ENCODE data around the gene MRFAP1.
"Not testable (repeated sequence)": the region's sequence is repeated elsewhere in the genome, so short reads cannot be mapped to it uniquely, and the experiment has no call there.

Gene MRFAP1

GRCh38 chr4:6659897-6660296 is 19.4 kb downstream of the MRFAP1 start:
- Histone ChIP-seq H3K36me3 (ENCODE audit: insufficient read depth, low read length) (no peaks in the 10 kb centered on the region), H3K9me3 (replicated peaks; ENCODE audit: low read length) (no peaks in the 10 kb centered on the region), H3K4me2 (ENCODE audit: low read length) (no peak overlapping the region), H3K4me3 (ENCODE audit: low read length) (no peak overlapping the region), H3K27me3 (ENCODE audit: control insufficient read depth, insufficient read depth, low read length) (peaks cover 20% of the 10 kb centered on the region), H3K4me1 (ENCODE audit: control insufficient read depth, insufficient read depth, low read length) (peaks cover 18% of the 10 kb centered on the region), H3K9ac (ENCODE audit: low read depth, low read length) (no peak overlapping the region)

DNA sequence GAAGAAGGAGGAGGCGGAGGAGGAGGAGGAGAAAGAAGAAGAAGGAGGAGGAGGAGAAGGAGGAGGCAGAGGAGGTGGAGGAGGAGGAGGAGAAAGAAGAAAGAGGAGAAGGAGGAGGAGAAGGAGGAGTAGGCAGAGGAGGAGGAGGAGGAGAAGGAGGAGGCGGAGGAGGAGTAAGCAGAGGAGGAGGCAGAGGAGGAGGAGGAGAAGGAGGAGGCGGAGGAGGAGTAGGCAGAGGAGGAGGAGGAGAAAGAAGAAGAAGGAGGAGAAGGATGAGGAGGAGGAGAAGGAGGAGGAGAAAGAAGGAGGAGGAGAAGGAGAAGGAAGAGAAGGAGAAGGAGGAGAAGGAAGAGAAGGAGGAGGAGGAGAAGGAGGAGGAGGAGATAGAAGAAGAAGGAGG is 19.9 kb downstream of the MRFAP1 start:
- H3K9me3 ChIP-seq (replicated peaks; ENCODE audit: low read length): no peaks in the 10 kb centered on the region
- H3K4me1 ChIP-seq (ENCODE audit: control insufficient read depth, insufficient read depth, low read length): peaks cover 18% of the 10 kb centered on the region
- no peaks in the 10 kb centered on the region for H3K36me3 ChIP-seq (ENCODE audit: insufficient read depth, low read length)
- H3K27me3 ChIP-seq (ENCODE audit: control insufficient read depth, insufficient read depth, low read length): peaks cover 25% of the 10 kb centered on the region
- no peak overlapping the region for H3K4me2 ChIP-seq (ENCODE audit: low read length)
- no peak overlapping the region for H3K9ac ChIP-seq (ENCODE audit: low read depth, low read length)
- no peak overlapping the region for H3K4me3 ChIP-seq (ENCODE audit: low read length)

- Histone ChIP-seq H3K9me3 (replicated peaks; ENCODE audit: low read length) (no peaks in the 10 kb centered on the region), H3K9ac (ENCODE audit: low read depth, low read length) (no peak overlapping the region), H3K4me1 (ENCODE audit: control insufficient read depth, insufficient read depth, low read length) (peaks cover 18% of the 10 kb centered on the region), H3K4me2 (ENCODE audit: low read length) (no peak overlapping the region), H3K4me3 (ENCODE audit: low read length) (no peak overlapping the region), H3K27me3 (ENCODE audit: control insufficient read depth, insufficient read depth, low read length) (peaks cover 25% of the 10 kb centered on the region), H3K36me3 (ENCODE audit: insufficient read depth, low read length) (no peaks in the 10 kb centered on the region)
These were observed 22.1 kb downstream of the MRFAP1 start for GRCh38 chr4:6662591-6662990.

DNA sequence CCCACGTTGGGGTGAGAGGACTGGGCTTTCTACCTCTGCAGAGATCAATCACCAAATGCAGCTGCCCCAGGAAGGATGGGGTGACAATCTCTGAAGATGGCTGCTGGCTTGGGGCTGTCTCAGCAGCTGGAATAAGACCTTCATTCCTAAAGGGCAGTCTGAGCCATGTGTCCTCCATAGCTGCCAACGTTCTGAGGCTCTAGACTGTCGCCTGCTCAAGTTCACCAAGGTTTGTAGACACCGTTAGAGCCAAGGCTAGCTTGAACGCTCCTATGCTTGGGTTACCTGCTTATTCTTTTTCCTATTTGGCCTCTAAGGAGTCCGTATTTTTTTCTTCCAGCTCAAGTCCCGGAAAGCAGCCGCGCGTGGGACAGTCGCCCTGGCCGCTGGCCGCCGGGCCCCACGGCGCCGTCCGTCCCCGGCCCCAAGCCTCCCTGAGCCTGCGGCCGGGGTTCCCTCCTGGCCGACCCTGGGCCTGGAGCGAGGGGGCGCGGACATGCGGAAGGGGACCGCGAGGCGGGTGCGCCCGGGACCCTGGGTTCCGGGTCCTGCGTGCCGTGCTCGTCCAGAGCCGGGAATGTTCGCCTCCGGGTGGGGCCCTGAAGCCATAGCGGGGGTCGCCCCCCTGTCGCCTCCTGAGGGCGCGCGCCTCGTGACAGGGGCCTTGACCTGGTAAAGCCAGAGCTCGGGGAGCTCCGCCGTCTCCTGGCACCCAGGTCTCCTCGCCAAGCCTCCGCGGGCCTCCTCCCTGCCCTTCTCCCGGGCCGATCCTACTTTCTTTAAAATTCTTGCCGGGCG is 23.3 kb downstream of the MRFAP1 start:
- Histone ChIP-seq H3K27me3 (ENCODE audit: control insufficient read depth, insufficient read depth, low read length) (peaks cover 25% of the 10 kb centered on the region), H3K4me2 (ENCODE audit: low read length) (peak overlapping the region; percentile 74), H3K36me3 (ENCODE audit: insufficient read depth, low read length) (no peaks in the 10 kb centered on the region), H3K4me1 (ENCODE audit: control insufficient read depth, insufficient read depth, low read length) (peaks cover 21% of the 10 kb centered on the region), H3K4me3 (ENCODE audit: low read length) (peak overlapping the region; percentile 51), H3K9me3 (replicated peaks; ENCODE audit: low read length) (no peaks in the 10 kb centered on the region), H3K9ac (ENCODE audit: low read depth, low read length) (no peak overlapping the region)

DNA sequence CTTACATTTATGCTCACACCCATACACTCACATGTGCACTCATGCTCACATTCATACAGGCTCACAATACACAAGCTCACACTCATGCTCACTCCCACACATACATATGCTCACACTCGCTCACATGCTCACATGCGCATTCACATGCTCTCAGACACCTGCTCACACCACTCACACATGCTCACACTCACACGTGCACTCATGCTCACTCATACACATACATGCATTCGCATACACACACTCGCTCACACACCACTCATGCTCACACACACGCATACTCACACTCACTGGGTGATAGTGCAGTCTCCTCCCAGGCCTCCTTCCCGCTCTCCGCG is 24.8 kb downstream of the MRFAP1 start:
- no peaks in the 10 kb centered on the region for H3K36me3 ChIP-seq (ENCODE audit: insufficient read depth, low read length)
- no peak overlapping the region for H3K9ac ChIP-seq (ENCODE audit: low read depth, low read length)
- no peak overlapping the region for H3K4me2 ChIP-seq (ENCODE audit: low read length)
- peaks cover 25% of the 10 kb centered on the region for H3K27me3 ChIP-seq (ENCODE audit: control insufficient read depth, insufficient read depth, low read length)
- H3K4me1 ChIP-seq (ENCODE audit: control insufficient read depth, insufficient read depth, low read length): peaks cover 20% of the 10 kb centered on the region
- no peaks in the 10 kb centered on the region for H3K9me3 ChIP-seq (replicated peaks; ENCODE audit: low read length)
- H3K4me3 ChIP-seq (ENCODE audit: low read length): no peak overlapping the region

- no peak overlapping the region for H3K4me3 ChIP-seq (ENCODE audit: low read length)
These were observed 27.9 kb downstream of the MRFAP1 start for GRCh38 chr4:6668391-6668790.

GRCh38 chr4:6671648-6672047 is 31.2 kb downstream of the MRFAP1 start:
- Histone ChIP-seq H3K4me2 (ENCODE audit: low read length) (no peak overlapping the region), H3K36me3 (ENCODE audit: insufficient read depth, low read length) (peaks cover 3% of the 10 kb centered on the region), H3K4me3 (ENCODE audit: low read length) (no peak overlapping the region), H3K27me3 (ENCODE audit: control insufficient read depth, insufficient read depth, low read length) (no peaks in the 10 kb centered on the region), H3K9me3 (replicated peaks; ENCODE audit: low read length) (no peaks in the 10 kb centered on the region), H3K4me1 (ENCODE audit: control insufficient read depth, insufficient read depth, low read length) (peaks cover 28% of the 10 kb centered on the region), H3K9ac (ENCODE audit: low read depth, low read length) (no peak overlapping the region)

More at GRCh38 chr4:6668391-6668790, 27.9 kb downstream of the MRFAP1 start:
- peaks cover 20% of the 10 kb centered on the region for H3K4me1 ChIP-seq (ENCODE audit: control insufficient read depth, insufficient read depth, low read length)
- peaks cover 17% of the 10 kb centered on the region for H3K27me3 ChIP-seq (ENCODE audit: control insufficient read depth, insufficient read depth, low read length)
- H3K4me2 ChIP-seq (ENCODE audit: low read length): peak overlapping the region; percentile 38
- no peak overlapping the region for H3K9ac ChIP-seq (ENCODE audit: low read depth, low read length)
- no peaks in the 10 kb centered on the region for H3K9me3 ChIP-seq (replicated peaks; ENCODE audit: low read length)
- H3K36me3 ChIP-seq (ENCODE audit: insufficient read depth, low read length): no peaks in the 10 kb centered on the region

GRCh38 chr4:6672131-6672530 is 31.6 kb downstream of the MRFAP1 start:
- H3K9me3 ChIP-seq (replicated peaks; ENCODE audit: low read length): no peaks in the 10 kb centered on the region
- peaks cover 28% of the 10 kb centered on the region for H3K4me1 ChIP-seq (ENCODE audit: control insufficient read depth, insufficient read depth, low read length)

GRCh38 chr4:6672541-6673190 is 32.2 kb downstream of the MRFAP1 start:
- not testable (repeated sequence) for H3K27me3 ChIP-seq (ENCODE audit: control insufficient read depth, insufficient read depth, low read length); H3K9ac ChIP-seq (ENCODE audit: low read depth, low read length); H3K9me3 ChIP-seq (replicated peaks; ENCODE audit: low read length); H3K36me3 ChIP-seq (ENCODE audit: insufficient read depth, low read length)
- Histone ChIP-seq H3K4me1 (ENCODE audit: control insufficient read depth, insufficient read depth, low read length) (peaks cover 28% of the 10 kb centered on the region), H3K4me2 (ENCODE audit: low read length) (peak overlapping the region; percentile 94), H3K4me3 (ENCODE audit: low read length) (peak overlapping the region; percentile 89)

More at GRCh38 chr4:6672131-6672530, 31.6 kb downstream of the MRFAP1 start:
- Histone ChIP-seq H3K9ac (ENCODE audit: low read depth, low read length) (no peak overlapping the region), H3K36me3 (ENCODE audit: insufficient read depth, low read length) (peaks cover 3% of the 10 kb centered on the region), H3K4me2 (ENCODE audit: low read length) (no peak overlapping the region), H3K4me3 (ENCODE audit: low read length) (no peak overlapping the region), H3K27me3 (ENCODE audit: control insufficient read depth, insufficient read depth, low read length) (no peaks in the 10 kb centered on the region)

DNA sequence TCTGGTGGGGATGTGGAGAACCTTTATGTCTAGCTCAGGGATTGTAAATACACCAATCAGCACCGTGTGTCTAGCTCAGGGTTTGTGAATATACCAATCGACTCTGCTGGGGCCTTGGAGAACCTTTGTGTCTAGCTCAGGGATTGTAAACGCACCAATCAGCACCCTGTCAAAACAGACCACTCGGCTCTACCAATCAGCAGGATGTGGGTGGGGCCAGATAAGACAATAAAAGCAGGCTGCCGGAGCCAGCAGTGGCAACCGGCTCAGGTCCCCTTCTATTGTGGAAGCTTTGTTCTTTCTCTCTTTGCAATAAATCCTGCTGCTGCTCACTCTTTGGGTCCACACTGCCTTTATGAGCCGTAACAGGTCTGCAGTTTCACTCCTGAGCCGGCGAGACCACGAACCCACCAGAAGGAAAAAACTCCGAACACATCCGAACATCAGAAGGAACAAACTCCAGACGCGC is 32.7 kb downstream of the MRFAP1 start:
- Histone ChIP-seq H3K9ac (ENCODE audit: low read depth, low read length) (peak overlapping the region; percentile 82), H3K4me3 (ENCODE audit: low read length) (peak overlapping the region; percentile 89), H3K4me2 (ENCODE audit: low read length) (peak overlapping the region; percentile 94), H3K4me1 (ENCODE audit: control insufficient read depth, insufficient read depth, low read length) (peaks cover 26% of the 10 kb centered on the region)
- not testable (repeated sequence) for H3K27me3 ChIP-seq (ENCODE audit: control insufficient read depth, insufficient read depth, low read length); H3K36me3 ChIP-seq (ENCODE audit: insufficient read depth, low read length); H3K9me3 ChIP-seq (replicated peaks; ENCODE audit: low read length)

- Histone ChIP-seq H3K36me3 (ENCODE audit: insufficient read depth, low read length) (peaks cover 3% of the 10 kb centered on the region), H3K27me3 (ENCODE audit: control insufficient read depth, insufficient read depth, low read length) (no peaks in the 10 kb centered on the region), H3K4me2 (ENCODE audit: low read length) (peak overlapping the region; percentile 94), H3K4me3 (ENCODE audit: low read length) (peak overlapping the region; percentile 89), H3K9ac (ENCODE audit: low read depth, low read length) (peak overlapping the region; percentile 82), H3K9me3 (replicated peaks; ENCODE audit: low read length) (no peaks in the 10 kb centered on the region), H3K4me1 (ENCODE audit: control insufficient read depth, insufficient read depth, low read length) (peaks cover 20% of the 10 kb centered on the region)
These were observed 33.4 kb downstream of the MRFAP1 start for GRCh38 chr4:6673660-6674499.

Measured in skeletal muscle satellite cell (primary cell).